ENCODE measurements around the gene PTPRM.

Gene PTPRM

DNA sequence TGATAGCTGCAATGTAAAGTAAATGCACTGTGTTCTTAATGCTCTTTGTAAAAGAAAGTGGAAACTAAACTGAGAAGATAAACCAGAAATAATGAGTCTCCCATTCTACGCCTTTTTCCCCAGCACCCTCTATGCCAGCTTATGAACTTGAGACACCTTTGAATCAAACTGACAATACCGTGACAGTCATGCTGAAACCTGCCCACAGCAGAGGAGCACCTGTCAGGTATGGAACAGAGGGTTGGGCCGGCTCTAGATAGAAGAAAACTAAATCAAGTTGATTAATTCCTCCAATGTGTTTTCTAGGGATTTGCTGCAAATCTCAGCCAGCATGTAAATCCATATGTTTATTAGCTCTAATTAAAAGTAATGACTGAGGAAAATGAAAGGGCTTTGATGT, 521.5 kb downstream of the PTPRM start:
- no peak for DNase-seq (ENCODE audit: low read depth)
- TF ChIP-seq, protein P1, sequence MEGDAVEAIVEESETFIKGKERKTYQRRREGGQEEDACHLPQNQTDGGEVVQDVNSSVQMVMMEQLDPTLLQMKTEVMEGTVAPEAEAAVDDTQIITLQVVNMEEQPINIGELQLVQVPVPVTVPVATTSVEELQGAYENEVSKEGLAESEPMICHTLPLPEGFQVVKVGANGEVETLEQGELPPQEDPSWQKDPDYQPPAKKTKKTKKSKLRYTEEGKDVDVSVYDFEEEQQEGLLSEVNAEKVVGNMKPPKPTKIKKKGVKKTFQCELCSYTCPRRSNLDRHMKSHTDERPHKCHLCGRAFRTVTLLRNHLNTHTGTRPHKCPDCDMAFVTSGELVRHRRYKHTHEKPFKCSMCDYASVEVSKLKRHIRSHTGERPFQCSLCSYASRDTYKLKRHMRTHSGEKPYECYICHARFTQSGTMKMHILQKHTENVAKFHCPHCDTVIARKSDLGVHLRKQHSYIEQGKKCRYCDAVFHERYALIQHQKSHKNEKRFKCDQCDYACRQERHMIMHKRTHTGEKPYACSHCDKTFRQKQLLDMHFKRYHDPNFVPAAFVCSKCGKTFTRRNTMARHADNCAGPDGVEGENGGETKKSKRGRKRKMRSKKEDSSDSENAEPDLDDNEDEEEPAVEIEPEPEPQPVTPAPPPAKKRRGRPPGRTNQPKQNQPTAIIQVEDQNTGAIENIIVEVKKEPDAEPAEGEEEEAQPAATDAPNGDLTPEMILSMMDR (conservative IDR thresholded peaks at IDR 0.05; ENCODE audit: low read depth, low read length), result no peak
- H3K4me3 ChIP-seq (ENCODE audit: low read length), result no peak overlapping the region

DNA sequence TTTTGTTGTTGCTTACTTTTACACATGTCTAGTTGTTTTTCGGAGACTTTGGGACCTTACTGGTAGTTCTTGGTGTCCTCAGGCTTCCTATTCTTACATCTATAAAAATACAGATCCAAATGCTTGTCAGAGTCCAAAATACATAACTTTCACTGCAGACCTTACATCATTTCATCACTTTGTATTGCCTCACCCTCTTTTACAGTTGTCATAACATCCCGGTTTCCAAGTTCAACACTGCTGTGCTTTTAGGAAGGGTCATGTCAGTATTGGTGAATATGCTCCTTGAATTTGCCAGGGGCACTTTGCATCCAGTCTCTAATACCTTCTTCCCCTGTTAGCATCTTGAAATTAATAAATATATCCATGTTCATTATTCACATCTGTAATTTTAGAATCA, 523.9 kb downstream of the PTPRM start:
- no peak for DNase-seq (ENCODE audit: low read depth)
- TF ChIP-seq, protein P1 (conservative IDR thresholded peaks at IDR 0.05; ENCODE audit: low read depth, low read length), result no peak
- H3K4me3 ChIP-seq (ENCODE audit: low read length), result no peak overlapping the region

DNA sequence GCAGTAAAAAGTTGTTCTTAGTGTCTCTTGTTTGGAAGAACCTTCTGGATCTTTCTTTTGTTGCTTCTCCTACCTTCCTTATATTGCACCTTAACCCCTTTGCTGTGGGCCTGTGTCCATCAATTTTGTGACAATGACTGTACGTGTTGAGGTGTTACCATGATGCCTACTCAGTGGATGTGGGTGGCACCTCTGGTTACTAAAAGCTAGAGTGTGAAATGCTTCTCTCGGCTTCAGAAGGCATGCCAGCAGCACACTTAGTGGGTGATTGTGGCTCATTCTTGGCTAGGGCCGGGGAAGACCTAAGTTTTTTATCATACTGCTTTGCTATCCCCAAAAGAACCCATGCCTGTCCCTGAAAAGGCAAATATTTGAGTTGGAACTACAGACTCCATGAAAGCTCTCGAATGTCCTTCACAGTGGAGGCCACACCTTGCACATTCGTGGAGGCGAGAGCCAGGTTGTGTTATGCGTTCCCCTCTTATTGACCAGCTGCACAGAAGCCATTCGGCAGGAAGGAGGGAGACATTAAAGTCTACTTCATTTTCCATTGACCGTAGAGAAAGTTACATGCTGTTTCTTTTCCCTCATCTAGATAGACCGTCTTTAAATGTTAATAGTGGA, 528.9 kb downstream of the PTPRM start:
- no peak for DNase-seq (ENCODE audit: low read depth)
- no peak overlapping the region for H3K4me3 ChIP-seq (ENCODE audit: low read length)
- TF ChIP-seq, protein P1 (conservative IDR thresholded peaks at IDR 0.05; ENCODE audit: low read depth, low read length), result no peak

DNA sequence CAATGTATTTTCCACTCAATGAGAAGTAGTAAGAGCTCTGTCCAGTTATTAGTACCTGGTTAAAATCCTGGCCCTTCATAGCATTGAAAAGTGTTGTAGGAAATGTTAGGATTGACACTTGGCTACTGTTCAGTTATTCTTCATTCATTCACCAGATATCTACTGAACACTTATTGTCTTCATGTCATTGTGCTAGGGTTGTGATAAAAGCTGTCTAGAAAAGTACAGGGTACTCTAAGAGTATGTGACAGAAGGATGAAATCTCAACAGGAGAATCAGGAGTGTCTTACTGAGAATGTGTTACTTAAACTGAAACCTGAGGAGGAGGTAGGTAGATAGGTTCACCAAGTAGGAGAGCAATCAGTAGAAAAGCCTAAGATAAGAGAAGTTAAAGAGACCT, 530.3 kb downstream of the PTPRM start:
- no peak overlapping the region for H3K4me3 ChIP-seq (ENCODE audit: low read length)
- TF ChIP-seq, protein P1 (conservative IDR thresholded peaks at IDR 0.05; ENCODE audit: low read depth, low read length), result no peak
- no peak for DNase-seq (ENCODE audit: low read depth)

DNA sequence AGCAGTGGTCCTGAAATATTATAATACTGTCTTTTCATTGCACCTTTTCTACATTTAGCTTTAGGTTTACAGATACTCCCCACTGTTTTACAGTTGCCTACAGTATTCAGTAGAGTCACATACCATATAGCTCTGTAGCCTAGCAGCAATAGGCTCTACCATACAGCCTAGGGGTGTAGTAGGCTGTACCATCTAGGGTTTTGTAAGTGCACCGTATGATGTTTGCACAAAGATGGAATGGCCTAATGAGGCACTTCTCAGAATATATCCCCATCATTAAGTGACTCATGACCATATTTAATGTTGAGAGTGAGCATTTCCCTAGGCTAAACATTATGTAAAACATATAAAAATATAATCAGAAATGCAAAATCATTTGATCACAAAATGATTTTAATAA, 530.8 kb downstream of the PTPRM start:
- DNase-seq (ENCODE audit: low read depth), result no peak
- TF ChIP-seq, protein P1 (conservative IDR thresholded peaks at IDR 0.05; ENCODE audit: low read depth, low read length), result no peak
- H3K4me3 ChIP-seq (ENCODE audit: low read length), result no peak overlapping the region

DNA sequence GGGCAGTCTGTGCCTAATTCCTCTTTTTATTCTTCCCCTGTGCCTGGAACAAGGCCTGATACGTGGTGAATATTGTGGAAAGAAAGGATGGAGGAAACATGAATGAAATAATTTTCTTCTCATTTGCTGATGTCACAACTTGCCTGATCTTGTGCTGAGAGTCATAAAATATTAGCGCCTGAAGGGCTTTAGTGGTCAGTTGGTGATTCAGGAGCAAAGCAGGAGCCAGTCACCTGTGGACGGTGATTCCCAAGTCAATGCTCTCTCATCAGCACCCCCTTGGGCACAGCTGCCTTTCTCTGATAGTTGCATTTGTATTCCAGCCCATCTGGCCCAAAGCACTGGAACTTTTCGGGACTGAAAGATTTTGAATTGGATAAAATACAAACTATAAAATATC, 539.5 kb downstream of the PTPRM start:
- no peak for DNase-seq (ENCODE audit: low read depth)
- TF ChIP-seq, protein P1 (conservative IDR thresholded peaks at IDR 0.05; ENCODE audit: low read depth, low read length), result no peak
- no peak overlapping the region for H3K4me3 ChIP-seq (ENCODE audit: low read length)

DNA sequence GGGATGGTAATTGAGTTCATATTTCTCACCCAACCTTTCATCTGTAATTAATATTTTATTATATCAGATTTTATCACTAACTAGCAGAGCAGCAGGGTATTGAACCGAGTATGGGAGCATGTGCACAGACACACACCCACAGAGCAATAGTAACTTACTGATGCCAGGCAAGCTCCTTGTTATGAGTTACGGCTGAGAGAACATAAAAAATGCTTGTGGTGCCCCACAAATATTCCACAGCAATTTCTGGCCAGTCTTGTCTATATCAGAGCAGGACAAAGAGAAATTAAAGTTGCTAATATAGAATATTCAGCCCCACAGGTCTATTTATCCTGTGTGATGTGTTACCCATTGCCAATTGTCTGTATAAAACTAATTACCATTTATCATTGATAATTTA, 540.3 kb downstream of the PTPRM start:
- TF ChIP-seq, protein P1 (conservative IDR thresholded peaks at IDR 0.05; ENCODE audit: low read depth, low read length), result no peak
- H3K4me3 ChIP-seq (ENCODE audit: low read length), result no peak overlapping the region
- DNase-seq (ENCODE audit: low read depth), result no peak
